OCI-LY3 (cell line): ENCODE results near the gene DDT.
"Not testable (repeated sequence)": the region's sequence is repeated elsewhere in the genome, so short reads cannot be mapped to it uniquely, and the experiment has no call there.

Experiments
- EZH2phosphoT487 ChIP-seq: fragments of 200-600 bp; shearing (Covaris generic); IDR thresholded peaks from 2 replicates; pipeline ENCODE4 v1.6.1; 2018; ENCODE audit warnings: antibody characterized with exemption, mixed run types, low read depth
- TF ChIP-seq, protein P1 (sequence below): fragments of 200-600, 300-600 bp; sonication (generic); IDR thresholded peaks from 2 replicates; pipeline ENCODE4 v1.5.1; 2014; ENCODE audit warnings: antibody characterized with exemption, low read length, low read depth

DNA sequence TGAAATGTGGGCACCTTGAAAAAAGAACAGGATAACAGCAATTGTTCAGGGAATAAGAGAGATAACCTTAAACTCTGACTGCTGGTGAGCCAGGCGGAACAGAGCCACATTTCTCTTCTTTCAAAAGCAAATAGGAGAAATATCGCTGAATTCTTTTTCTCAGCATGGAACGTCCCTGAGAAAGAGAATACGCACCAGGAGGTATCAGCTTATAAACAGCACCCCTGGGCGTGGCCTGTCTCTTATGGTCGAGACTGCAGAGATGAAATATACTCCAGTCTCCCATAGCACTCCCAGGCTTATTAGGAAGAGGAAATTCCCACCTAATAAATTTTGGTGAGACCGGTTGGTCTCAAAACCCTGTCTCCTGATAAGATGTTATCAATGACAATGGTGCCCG is 18.4 kb downstream of the DDT start:
- TF ChIP-seq, protein P1, sequence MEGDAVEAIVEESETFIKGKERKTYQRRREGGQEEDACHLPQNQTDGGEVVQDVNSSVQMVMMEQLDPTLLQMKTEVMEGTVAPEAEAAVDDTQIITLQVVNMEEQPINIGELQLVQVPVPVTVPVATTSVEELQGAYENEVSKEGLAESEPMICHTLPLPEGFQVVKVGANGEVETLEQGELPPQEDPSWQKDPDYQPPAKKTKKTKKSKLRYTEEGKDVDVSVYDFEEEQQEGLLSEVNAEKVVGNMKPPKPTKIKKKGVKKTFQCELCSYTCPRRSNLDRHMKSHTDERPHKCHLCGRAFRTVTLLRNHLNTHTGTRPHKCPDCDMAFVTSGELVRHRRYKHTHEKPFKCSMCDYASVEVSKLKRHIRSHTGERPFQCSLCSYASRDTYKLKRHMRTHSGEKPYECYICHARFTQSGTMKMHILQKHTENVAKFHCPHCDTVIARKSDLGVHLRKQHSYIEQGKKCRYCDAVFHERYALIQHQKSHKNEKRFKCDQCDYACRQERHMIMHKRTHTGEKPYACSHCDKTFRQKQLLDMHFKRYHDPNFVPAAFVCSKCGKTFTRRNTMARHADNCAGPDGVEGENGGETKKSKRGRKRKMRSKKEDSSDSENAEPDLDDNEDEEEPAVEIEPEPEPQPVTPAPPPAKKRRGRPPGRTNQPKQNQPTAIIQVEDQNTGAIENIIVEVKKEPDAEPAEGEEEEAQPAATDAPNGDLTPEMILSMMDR, result not testable (repeated sequence)
- TF ChIP-seq EZH2phosphoT487, result not testable (repeated sequence)
